NCI-H2029 (cell line): Measurements from ENCODE around the gene CCDC12.

Source experiments
- DNase-seq: peaks from one replicate; lab custom pipeline; 2025; lab: John Stamatoyannopoulos, UW

Gene CCDC12

GRCh38 chr3:47007482-47008233, 31.1 kb upstream of the CCDC12 start:
- DNase-seq: no peak

GRCh38 chr3:47007001-47007400, 30.5 kb upstream of the CCDC12 start:
- DNase-seq: no peak

GRCh38 chr3:47006145-47006651, 29.7 kb upstream of the CCDC12 start:
- no peak for DNase-seq

GRCh38 chr3:47005212-47006144, 28.9 kb upstream of the CCDC12 start:
- DNase-seq: no peak

- DNase-seq: no peak
Measured at GRCh38 chr3:47004369-47005211, 28.0 kb upstream of the CCDC12 start.

GRCh38 chr3:47003461-47004368, 27.2 kb upstream of the CCDC12 start:
- DNase-seq: no peak

- no peak for DNase-seq
Measured at GRCh38 chr3:47003056-47003410, 26.5 kb upstream of the CCDC12 start.

- DNase-seq: no peak
Measured at GRCh38 chr3:47002171-47003055, 25.9 kb upstream of the CCDC12 start.

GRCh38 chr3:47001731-47002170, 25.2 kb upstream of the CCDC12 start:
- no peak for DNase-seq

- DNase-seq: no peak
Measured at GRCh38 chr3:47000922-47001730, 24.6 kb upstream of the CCDC12 start.

- DNase-seq: no peak
Measured at GRCh38 chr3:47000198-47000815, 23.8 kb upstream of the CCDC12 start.

GRCh38 chr3:46999516-47000197, 23.1 kb upstream of the CCDC12 start:
- no peak for DNase-seq

GRCh38 chr3:46998852-46999515, 22.4 kb upstream of the CCDC12 start:
- DNase-seq: no peak

GRCh38 chr3:46998121-46998851, 21.7 kb upstream of the CCDC12 start:
- DNase-seq: no peak

- DNase-seq: no peak
Measured at GRCh38 chr3:46997453-46998091, 21.0 kb upstream of the CCDC12 start.
